A549 (cell line): Measurements from ENCODE around the gene RIN3.

ENCODE experiments used
- CBX8 ChIP-seq: fragments of 200-600 bp; sonication (generic); IDR thresholded peaks from 2 replicates; pipeline ENCODE4 v1.6.1; 2016
- CHD4 ChIP-seq: fragments of 200-600 bp; sonication (generic); IDR thresholded peaks from 2 replicates; pipeline ENCODE4 v1.6.1; 2016; ENCODE audit warnings: antibody characterized with exemption, mild to moderate bottlenecking, borderline replicate concordance
- CTCF ChIP-seq: fragments of >200 bp; sonication (Bioruptor Twin); formaldehyde crosslinking; IDR thresholded peaks from 3 replicates; pipeline ENCODE4 v1.5.1; 2016
- EHMT2 ChIP-seq: fragments of 200-600 bp; sonication (generic); IDR thresholded peaks from 2 replicates; pipeline ENCODE4 v1.6.1; 2016; ENCODE audit warnings: antibody characterized with exemption, low read depth, mild to moderate bottlenecking, moderate library complexity
- ESRRA ChIP-seq: fragments of 150-350 bp; IDR thresholded peaks from 2 replicates; pipeline ENCODE4 v1.6.1; 2014; ENCODE audit warnings: mild to moderate bottlenecking, low read length, borderline replicate concordance
- FOSB ChIP-seq: fragments of 250-450 bp; sonication (Bioruptor Pico); IDR thresholded peaks from 2 replicates; pipeline ENCODE4 v1.5.0; 2020; ENCODE audit warnings: mild to moderate bottlenecking, moderate library complexity
- KDM1A ChIP-seq: fragments of 200-600 bp; sonication (generic); IDR thresholded peaks from 2 replicates; pipeline ENCODE4 v1.6.1; 2016; ENCODE audit warnings: low read depth, mild to moderate bottlenecking
- MAFK ChIP-seq: fragments of 450-650 bp; IDR thresholded peaks from 2 replicates; pipeline ENCODE4 v1.6.1; 2014; ENCODE audit not compliant: partially characterized antibody
- PHF8 ChIP-seq: fragments of 200-600 bp; sonication (generic); IDR thresholded peaks from 2 replicates; pipeline ENCODE4 v1.6.1; 2016; ENCODE audit warnings: low read depth, mild to moderate bottlenecking, antibody characterized with exemption, moderate library complexity, borderline replicate concordance
- POLR2A ChIP-seq: IDR thresholded peaks from 2 replicates; pipeline ENCODE4 v1.6.1; 2012; ENCODE audit warnings: mild to moderate bottlenecking, low read length
- RAD21 ChIP-seq, 2 experiments: fragments of >200 bp in 1 of 2; sonication (Bioruptor Twin) in 1 of 2; formaldehyde crosslinking in 1 of 2; IDR thresholded peaks in 1 of 2; conservative IDR thresholded peaks in 1 of 2; 2 replicates in 1 of 2; 3 replicates in 1 of 2; pipeline ENCODE4 v1.6.1; 2012 to 2018; ENCODE audit warnings: inconsistent platforms in 1 of 2
- REST ChIP-seq: fragments of 200-600 bp; sonication (generic); IDR thresholded peaks from 2 replicates; pipeline ENCODE4 v1.6.1; 2016; ENCODE audit warnings: antibody characterized with exemption, mild to moderate bottlenecking, moderate library complexity
- ZFP36 ChIP-seq: fragments of 450-650 bp; IDR thresholded peaks from 2 replicates; pipeline ENCODE4 v1.6.1; 2014; ENCODE audit warnings: borderline replicate concordance; ENCODE audit not compliant: partially characterized antibody

- no peak for TF ChIP-seq CTCF
- TF ChIP-seq ZFP36: no peak
- no peak for TF ChIP-seq CHD4
- no peak for TF ChIP-seq POLR2A
- TF ChIP-seq ESRRA: no peak
- TF ChIP-seq MAFK: no peak
- no peak for TF ChIP-seq EHMT2
- TF ChIP-seq RAD21 (conservative IDR thresholded peaks at IDR 0.05 in 1 of 2, IDR thresholded peaks at IDR 0.05 in 1 of 2): no peak
- no peak for TF ChIP-seq KDM1A
- TF ChIP-seq PHF8: no peak
- TF ChIP-seq REST: no peak
- TF ChIP-seq CBX8: no peak
- TF ChIP-seq FOSB: no peak
These were observed 39.5 kb upstream of the RIN3 start for GRCh38 chr14:92473969-92474535.
